Measurements from ENCODE around the gene ZNF598. TPM values are rescaled to one million over a fixed set of nuclear protein-coding genes. Genes with fewer than 3 reads are reported as not detected.

The ZNF598 gene
- total and polyA plus RNA-seq, 2 of the 13 experiments (the other 11 are each of a cell fraction or from before 2014, with no cell fraction given) = 13.5 to 14.2 TPM

DNA sequence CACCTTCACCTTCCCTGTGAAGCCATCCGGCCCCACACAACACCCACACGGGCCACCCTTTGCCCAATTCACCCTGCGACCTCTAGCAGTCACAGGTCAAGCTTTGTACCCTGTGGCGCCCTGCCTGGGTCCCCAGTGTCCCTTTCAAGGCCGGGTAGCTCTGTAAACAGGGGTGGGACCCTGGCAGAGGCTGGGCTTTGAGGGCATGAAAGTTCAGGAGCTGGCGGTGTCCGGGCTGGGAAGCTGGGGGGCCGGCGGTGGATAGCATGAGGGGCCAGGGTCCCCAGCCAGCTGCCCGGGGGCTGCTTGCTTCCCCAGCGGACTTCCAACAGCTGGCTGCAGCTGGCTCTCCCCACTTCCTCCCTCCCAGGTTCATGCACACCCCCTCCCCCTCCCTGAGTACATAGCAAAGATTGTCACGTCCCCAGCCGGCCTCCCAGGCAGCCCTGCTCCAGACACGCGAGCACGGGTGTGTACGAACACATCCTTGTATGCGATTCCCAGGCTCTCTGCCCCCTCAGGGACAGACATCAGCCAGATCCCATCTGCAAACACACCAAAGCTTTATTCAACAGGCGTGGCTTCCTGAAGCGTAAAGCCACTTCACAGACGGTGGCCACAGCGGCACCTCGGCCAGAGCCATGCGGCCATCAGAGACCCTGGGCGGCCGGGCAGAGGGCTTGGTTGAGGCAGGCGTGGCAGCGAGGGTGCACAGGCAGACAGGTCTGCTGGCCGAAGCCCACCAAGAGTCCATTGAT, 29.8 kb upstream of the ZNF598 start (continued):
- TF ChIP-seq, protein P1, sequence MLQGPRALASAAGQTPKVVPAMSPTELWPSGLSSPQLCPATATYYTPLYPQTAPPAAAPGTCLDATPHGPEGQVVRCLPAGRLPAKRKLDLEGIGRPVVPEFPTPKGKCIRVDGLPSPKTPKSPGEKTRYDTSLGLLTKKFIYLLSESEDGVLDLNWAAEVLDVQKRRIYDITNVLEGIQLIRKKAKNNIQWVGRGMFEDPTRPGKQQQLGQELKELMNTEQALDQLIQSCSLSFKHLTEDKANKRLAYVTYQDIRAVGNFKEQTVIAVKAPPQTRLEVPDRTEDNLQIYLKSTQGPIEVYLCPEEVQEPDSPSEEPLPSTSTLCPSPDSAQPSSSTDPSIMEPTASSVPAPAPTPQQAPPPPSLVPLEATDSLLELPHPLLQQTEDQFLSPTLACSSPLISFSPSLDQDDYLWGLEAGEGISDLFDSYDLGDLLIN (CRISPR knock-in tag; IDR thresholded peaks at IDR 0.05; ENCODE audit: borderline replicate concordance) = no peak
- TF ChIP-seq SMARCC2 (IDR thresholded peaks at IDR 0.05) (no peak), SRSF9 (IDR thresholded peaks at IDR 0.05; ENCODE audit: borderline replicate concordance, insufficient read depth, low read depth, low read length, poor library complexity, severe bottlenecking) (no peak), SOX13 (IDR thresholded peaks at IDR 0.05) (peak; percentile 34; the same call in 1 of the 2 replicates), SOX13 (CRISPR knock-in tag; conservative IDR thresholded peaks at IDR 0.05 in 1 of 2, IDR thresholded peaks at IDR 0.05 in 1 of 2) (peak in 1 of 2 experiments; percentile 30; a peak in 2 of 4 replicates), ADNP (CRISPR knock-in tag; IDR thresholded peaks at IDR 0.05) (no peak), ZNF850 (CRISPR knock-in tag; conservative IDR thresholded peaks at IDR 0.05) (no peak), KLF15 (CRISPR knock-in tag; IDR thresholded peaks at IDR 0.05; ENCODE audit: borderline replicate concordance) (no peak), ZNF550 (CRISPR knock-in tag; IDR thresholded peaks at IDR 0.05; ENCODE audit: borderline replicate concordance) (no peak), PHF8 (CRISPR knock-in tag; IDR thresholded peaks at IDR 0.05) (peak; percentile 36; the same call in 1 of the 2 replicates), NFIC (IDR thresholded peaks at IDR 0.05; ENCODE audit: low read length) (no peak)
- TF ChIP-seq, protein P2, sequence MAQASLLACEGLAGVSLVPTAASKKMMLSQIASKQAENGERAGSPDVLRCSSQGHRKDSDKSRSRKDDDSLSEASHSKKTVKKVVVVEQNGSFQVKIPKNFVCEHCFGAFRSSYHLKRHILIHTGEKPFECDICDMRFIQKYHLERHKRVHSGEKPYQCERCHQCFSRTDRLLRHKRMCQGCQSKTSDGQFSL (CRISPR knock-in tag; IDR thresholded peaks at IDR 0.05) = no peak
- TF ChIP-seq, protein P3, sequence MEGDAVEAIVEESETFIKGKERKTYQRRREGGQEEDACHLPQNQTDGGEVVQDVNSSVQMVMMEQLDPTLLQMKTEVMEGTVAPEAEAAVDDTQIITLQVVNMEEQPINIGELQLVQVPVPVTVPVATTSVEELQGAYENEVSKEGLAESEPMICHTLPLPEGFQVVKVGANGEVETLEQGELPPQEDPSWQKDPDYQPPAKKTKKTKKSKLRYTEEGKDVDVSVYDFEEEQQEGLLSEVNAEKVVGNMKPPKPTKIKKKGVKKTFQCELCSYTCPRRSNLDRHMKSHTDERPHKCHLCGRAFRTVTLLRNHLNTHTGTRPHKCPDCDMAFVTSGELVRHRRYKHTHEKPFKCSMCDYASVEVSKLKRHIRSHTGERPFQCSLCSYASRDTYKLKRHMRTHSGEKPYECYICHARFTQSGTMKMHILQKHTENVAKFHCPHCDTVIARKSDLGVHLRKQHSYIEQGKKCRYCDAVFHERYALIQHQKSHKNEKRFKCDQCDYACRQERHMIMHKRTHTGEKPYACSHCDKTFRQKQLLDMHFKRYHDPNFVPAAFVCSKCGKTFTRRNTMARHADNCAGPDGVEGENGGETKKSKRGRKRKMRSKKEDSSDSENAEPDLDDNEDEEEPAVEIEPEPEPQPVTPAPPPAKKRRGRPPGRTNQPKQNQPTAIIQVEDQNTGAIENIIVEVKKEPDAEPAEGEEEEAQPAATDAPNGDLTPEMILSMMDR (CRISPR knock-in tag; IDR thresholded peaks at IDR 0.05) = no peak; the same call in 1 of the 2 replicates
- TF ChIP-seq, protein P4, sequence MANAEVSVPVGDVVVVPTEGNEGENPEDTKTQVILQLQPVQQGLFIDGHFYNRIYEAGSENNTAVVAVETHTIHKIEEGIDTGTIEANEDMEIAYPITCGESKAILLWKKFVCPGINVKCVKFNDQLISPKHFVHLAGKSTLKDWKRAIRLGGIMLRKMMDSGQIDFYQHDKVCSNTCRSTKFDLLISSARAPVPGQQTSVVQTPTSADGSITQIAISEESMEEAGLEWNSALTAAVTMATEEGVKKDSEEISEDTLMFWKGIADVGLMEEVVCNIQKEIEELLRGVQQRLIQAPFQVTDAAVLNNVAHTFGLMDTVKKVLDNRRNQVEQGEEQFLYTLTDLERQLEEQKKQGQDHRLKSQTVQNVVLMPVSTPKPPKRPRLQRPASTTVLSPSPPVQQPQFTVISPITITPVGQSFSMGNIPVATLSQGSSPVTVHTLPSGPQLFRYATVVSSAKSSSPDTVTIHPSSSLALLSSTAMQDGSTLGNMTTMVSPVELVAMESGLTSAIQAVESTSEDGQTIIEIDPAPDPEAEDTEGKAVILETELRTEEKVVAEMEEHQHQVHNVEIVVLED (CRISPR knock-in tag; IDR thresholded peaks at IDR 0.05; ENCODE audit: borderline replicate concordance) = peak; percentile 50; the same call in 1 of the 2 replicates
- TF ChIP-seq, protein P5, sequence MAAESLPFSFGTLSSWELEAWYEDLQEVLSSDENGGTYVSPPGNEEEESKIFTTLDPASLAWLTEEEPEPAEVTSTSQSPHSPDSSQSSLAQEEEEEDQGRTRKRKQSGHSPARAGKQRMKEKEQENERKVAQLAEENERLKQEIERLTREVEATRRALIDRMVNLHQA (CRISPR knock-in tag; IDR thresholded peaks at IDR 0.05) = no peak
- TF ChIP-seq, protein P6, sequence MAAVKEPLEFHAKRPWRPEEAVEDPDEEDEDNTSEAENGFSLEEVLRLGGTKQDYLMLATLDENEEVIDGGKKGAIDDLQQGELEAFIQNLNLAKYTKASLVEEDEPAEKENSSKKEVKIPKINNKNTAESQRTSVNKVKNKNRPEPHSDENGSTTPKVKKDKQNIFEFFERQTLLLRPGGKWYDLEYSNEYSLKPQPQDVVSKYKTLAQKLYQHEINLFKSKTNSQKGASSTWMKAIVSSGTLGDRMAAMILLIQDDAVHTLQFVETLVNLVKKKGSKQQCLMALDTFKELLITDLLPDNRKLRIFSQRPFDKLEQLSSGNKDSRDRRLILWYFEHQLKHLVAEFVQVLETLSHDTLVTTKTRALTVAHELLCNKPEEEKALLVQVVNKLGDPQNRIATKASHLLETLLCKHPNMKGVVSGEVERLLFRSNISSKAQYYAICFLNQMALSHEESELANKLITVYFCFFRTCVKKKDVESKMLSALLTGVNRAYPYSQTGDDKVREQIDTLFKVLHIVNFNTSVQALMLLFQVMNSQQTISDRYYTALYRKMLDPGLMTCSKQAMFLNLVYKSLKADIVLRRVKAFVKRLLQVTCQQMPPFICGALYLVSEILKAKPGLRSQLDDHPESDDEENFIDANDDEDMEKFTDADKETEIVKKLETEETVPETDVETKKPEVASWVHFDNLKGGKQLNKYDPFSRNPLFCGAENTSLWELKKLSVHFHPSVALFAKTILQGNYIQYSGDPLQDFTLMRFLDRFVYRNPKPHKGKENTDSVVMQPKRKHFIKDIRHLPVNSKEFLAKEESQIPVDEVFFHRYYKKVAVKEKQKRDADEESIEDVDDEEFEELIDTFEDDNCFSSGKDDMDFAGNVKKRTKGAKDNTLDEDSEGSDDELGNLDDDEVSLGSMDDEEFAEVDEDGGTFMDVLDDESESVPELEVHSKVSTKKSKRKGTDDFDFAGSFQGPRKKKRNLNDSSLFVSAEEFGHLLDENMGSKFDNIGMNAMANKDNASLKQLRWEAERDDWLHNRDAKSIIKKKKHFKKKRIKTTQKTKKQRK (IDR thresholded peaks at IDR 0.05; ENCODE audit: low read length) = no peak
- TF ChIP-seq, protein P7, sequence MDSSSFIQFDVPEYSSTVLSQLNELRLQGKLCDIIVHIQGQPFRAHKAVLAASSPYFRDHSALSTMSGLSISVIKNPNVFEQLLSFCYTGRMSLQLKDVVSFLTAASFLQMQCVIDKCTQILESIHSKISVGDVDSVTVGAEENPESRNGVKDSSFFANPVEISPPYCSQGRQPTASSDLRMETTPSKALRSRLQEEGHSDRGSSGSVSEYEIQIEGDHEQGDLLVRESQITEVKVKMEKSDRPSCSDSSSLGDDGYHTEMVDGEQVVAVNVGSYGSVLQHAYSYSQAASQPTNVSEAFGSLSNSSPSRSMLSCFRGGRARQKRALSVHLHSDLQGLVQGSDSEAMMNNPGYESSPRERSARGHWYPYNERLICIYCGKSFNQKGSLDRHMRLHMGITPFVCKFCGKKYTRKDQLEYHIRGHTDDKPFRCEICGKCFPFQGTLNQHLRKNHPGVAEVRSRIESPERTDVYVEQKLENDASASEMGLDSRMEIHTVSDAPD (CRISPR knock-in tag; IDR thresholded peaks at IDR 0.05) = peak; percentile 90; the same call in 1 of the 2 replicates

Measured in HepG2 (cell line).